Activated T-helper 1 cell treated with anti-CD3 and anti-CD28 coated beads, Interleukin-2, amount 50 U/mL, for 16 hours (primary cell): Measurements from ENCODE around the gene CRYBB1.

Experiments used
- DNase-seq, 2 donors: peaks; one replicate each; pipeline ENCODE4 v3.0.0-alpha.2; 2020; ENCODE audit warnings: low read depth in 1 of 2, low spot score in 1 of 2

Gene CRYBB1

GRCh38 chr22:26554956-26555355, 62.9 kb downstream of the CRYBB1 start:
- DNase-seq = no peak

DNA sequence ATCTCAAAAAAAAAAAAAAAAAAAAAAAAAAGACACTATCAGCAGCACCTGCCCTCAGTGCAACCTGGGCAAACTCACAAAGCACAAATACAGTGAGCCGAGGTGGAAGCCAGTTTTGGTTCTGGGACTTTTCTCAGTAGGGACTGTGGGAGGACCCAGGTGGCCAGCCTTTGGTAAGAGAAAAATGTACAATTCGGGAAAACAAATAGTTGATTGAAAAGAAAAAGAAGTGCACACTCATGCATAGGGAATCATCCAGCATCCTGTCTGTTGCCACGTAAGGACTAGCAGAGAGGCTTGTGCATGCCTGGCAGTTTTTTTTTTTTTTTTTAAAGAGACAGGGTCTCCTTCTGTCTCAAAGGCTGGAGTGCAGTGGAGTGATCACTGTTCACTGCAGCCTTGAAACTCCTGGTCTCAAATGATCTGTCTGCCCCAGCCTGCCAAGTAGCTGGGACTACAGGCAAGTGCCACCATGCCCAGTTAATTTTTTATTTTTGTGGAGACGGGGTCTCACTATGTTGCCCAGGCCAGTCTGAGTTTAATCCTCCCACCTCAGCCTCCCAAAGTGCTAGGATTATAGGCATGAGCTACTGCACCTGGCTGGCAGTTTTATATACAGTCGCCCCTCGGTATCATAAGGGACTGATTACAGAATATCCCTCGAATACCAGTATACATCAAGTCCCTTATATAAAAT, 64.6 kb downstream of the CRYBB1 start:
- no peak for DNase-seq

DNA sequence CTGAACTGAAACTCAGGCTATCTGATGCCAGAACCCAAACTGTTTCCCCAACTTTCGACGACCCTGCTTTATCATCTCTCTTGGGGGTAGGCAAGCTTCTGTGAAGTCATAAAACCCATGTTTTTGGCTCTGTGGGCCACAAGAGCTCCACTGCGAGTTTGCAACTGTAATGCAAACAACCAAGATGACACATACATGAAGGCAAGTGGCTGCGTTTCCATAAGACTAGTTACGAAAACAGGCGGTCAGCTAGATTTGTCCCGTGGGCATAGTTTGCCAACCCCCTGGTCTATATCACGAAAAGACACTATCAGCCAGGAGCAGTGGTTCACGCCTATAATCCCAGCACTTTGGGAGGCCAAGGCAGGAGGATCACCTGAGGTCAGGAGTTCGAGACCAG, 65.4 kb downstream of the CRYBB1 start:
- no peak for DNase-seq

GRCh38 chr22:26551568-26551967, 66.3 kb downstream of the CRYBB1 start:
- no peak for DNase-seq

DNA sequence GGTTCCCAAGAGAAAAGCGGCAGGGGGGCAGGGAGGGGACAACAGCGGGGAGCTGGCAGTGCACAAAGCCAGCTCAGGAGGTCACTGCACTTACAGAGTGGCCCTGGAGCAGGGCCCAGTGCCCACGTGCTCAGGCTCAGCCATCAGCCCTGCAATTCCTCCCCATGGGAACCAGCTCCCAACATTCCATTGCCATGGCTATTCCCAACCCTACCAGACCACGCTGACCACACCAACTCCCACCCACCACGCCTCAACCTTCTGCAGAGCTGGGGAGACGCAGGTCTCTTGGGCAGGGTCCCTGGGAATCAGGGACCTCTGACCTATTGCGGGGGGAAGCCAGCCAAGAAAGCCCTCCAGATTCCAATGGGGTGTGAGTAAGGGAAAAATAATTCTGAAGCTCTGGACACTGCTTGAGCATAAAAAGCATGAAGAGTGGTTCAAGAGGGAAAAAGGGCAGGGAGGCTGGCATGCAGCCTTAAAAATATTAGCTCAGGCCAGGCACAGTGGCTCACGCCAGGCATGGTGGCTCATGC, 67.3 kb downstream of the CRYBB1 start:
- DNase-seq = no peak

GRCh38 chr22:26549902-26550497, 67.8 kb downstream of the CRYBB1 start:
- DNase-seq = no peak
